HCT116 (cell line): ENCODE data around the gene ADAMTS19. TPM values are rescaled to one million over a fixed set of nuclear protein-coding genes. Genes with fewer than 3 reads are reported as not detected.

Source experiments
- ATAC-seq: fragments of 200-7000 bp; cut with Tn5 transposase; 2 replicates; pipeline ENCODE4 v1.9.1; 2020; ENCODE audit warnings: mild to moderate bottlenecking, moderate library complexity
- BruUV-seq: library from RNA; stranded (reverse); fragments of 400-500 nt; replicated peaks from 2 replicates; lab custom pipeline; 2021; lab: Mats Ljungman, UMichigan
- CTCF ChIA-PET: fragments of 300-600 bp; sonication (Branson Sonifier 250); formaldehyde crosslinking; loops from one replicate; lab custom pipeline; 2021; ENCODE audit warnings: antibody characterized with exemption; lab: Charles Lee
- POLR2A ChIA-PET: fragments of 300-600, 350-600 bp; sonication (Branson Sonifier 250); formaldehyde crosslinking; loops from one replicate; lab custom pipeline; 2021; ENCODE audit warnings: antibody characterized with exemption; lab: Charles Lee
- RAD21 ChIA-PET, 2 experiments: fragments of 300-600 bp; sonication (Branson Sonifier 250); formaldehyde crosslinking; loops; one replicate each; lab custom pipeline; 2023; ENCODE audit warnings: low total read pairs in 2 of 2; ENCODE audit not compliant: uncharacterized antibody in 2 of 2, unreplicated experiment in 2 of 2, low non-redundant PET in 1 of 2; lab: Charles Lee
- DNase-seq: peaks from one replicate; pipeline ENCODE4 v3.0.0-alpha.2; 2010; ENCODE audit warnings: low read depth, low spot score
- H2AFZ ChIP-seq: fragments of 200-600 bp; shearing (Covaris generic), sonication (generic); 2 replicates; pipeline ENCODE4 v1.6.1; 2017; ENCODE audit warnings: low read depth, mixed run types, mixed read lengths, antibody characterized with exemption, low read length; ENCODE audit not compliant: poor library complexity, severe bottlenecking
- H3K27ac ChIP-seq: 2 replicates; pipeline ENCODE4 v1.5.1; 2012; ENCODE audit warnings: low read depth, low read length
- H3K27me3 ChIP-seq: fragments of 200-600 bp; sonication (generic); 2 replicates; pipeline ENCODE4 v1.6.1; 2016; ENCODE audit warnings: mixed run types, low read length, mixed read lengths; ENCODE audit not compliant: insufficient read depth
- H3K36me3 ChIP-seq, 2 experiments: fragments of 200-500 bp in 1 of 2; fragments of 200-600 bp in 1 of 2; sonication (Bioruptor generic) in 1 of 2; sonication (generic) in 1 of 2; 2 replicates each; pipeline versions ENCODE4 v1.5.1 to v1.6.1; 2014 to 2016; ENCODE audit warnings: low read length in 2 of 2, inconsistent platforms in 1 of 2, mixed read lengths in 1 of 2, mixed run types in 1 of 2; ENCODE audit not compliant: insufficient read depth in 2 of 2, control insufficient read depth in 1 of 2
- H3K4me1 ChIP-seq, 2 experiments: fragments of 200-600 bp in 1 of 2; sonication (generic) in 1 of 2; 2 replicates each; pipeline versions ENCODE4 v1.5.1 to v1.6.1; 2012 to 2017; ENCODE audit warnings: low read length in 2 of 2, inconsistent platforms in 1 of 2, mild to moderate bottlenecking in 1 of 2, mixed read lengths in 1 of 2, mixed run types in 1 of 2, moderate library complexity in 1 of 2; ENCODE audit not compliant: insufficient read depth in 2 of 2, control insufficient read depth in 1 of 2
- H3K4me2 ChIP-seq: fragments of 200-600 bp; sonication (generic); 2 replicates; pipeline ENCODE4 v1.6.1; 2017; ENCODE audit warnings: mixed run types, low read length, mixed read lengths
- H3K4me3 ChIP-seq, 2 experiments: fragments of 200-600 bp in 1 of 2; sonication (generic) in 1 of 2; replicated peaks in 1 of 2; 2 replicates each; pipeline ENCODE4 v1.5.1; 2011 to 2016; ENCODE audit warnings: low read length in 2 of 2, control low read depth in 1 of 2, low read depth in 1 of 2, mild to moderate bottlenecking in 1 of 2, mixed read lengths in 1 of 2, mixed run types in 1 of 2
- H3K79me2 ChIP-seq: fragments of 200-600 bp; sonication (generic); 2 replicates; pipeline ENCODE4 v1.6.1; 2017; ENCODE audit warnings: mild to moderate bottlenecking, mixed run types, low read length, moderate library complexity, mixed read lengths; ENCODE audit not compliant: insufficient read depth
- H3K9ac ChIP-seq: fragments of 200-600 bp; sonication (generic); 2 replicates; pipeline ENCODE4 v1.6.1; 2016; ENCODE audit warnings: low read length, mixed read lengths
- H3K9me2 ChIP-seq: fragments of 200-600 bp; sonication (generic), shearing (Covaris generic); 2 replicates; pipeline ENCODE4 v1.6.1; 2017; ENCODE audit warnings: mixed run types, mild to moderate bottlenecking, moderate library complexity; ENCODE audit not compliant: insufficient read depth
- H3K9me3 ChIP-seq, 2 experiments: fragments of 200-500 bp in 1 of 2; fragments of 200-600 bp in 1 of 2; sonication (Bioruptor generic) in 1 of 2; sonication (generic) in 1 of 2; 2 replicates each; pipeline ENCODE4 v1.6.1; 2014 to 2017; ENCODE audit warnings: low read length in 2 of 2, mixed read lengths in 2 of 2, inconsistent platforms in 1 of 2, low read depth in 1 of 2, mild to moderate bottlenecking in 1 of 2, mixed run types in 1 of 2, moderate library complexity in 1 of 2; ENCODE audit not compliant: control insufficient read depth in 1 of 2, insufficient read depth in 1 of 2
- H4K20me1 ChIP-seq: fragments of 200-600 bp; sonication (generic), shearing (Covaris generic); 2 replicates; pipeline ENCODE4 v1.6.1; 2017; ENCODE audit warnings: mixed run types, mild to moderate bottlenecking, moderate library complexity; ENCODE audit not compliant: insufficient read depth
- EGR1 ChIP-seq: IDR thresholded peaks from 2 replicates; pipeline ENCODE4 v1.6.1; 2012; ENCODE audit warnings: low read depth
- FOSL1 ChIP-seq: IDR thresholded peaks from 2 replicates; pipeline ENCODE4 v1.6.1; 2012; ENCODE audit warnings: low read depth
- JUND ChIP-seq: IDR thresholded peaks from 2 replicates; pipeline ENCODE4 v1.6.1; 2012
- POLR2A ChIP-seq: IDR thresholded peaks from 2 replicates; pipeline ENCODE4 v1.7.0; 2011; ENCODE audit warnings: borderline replicate concordance; ENCODE audit not compliant: insufficient read depth, insufficient read length; ENCODE audit errors: extremely low read depth
- POLR2AphosphoS5 ChIP-seq: IDR thresholded peaks from 2 replicates; pipeline ENCODE4 v1.6.1; 2011; ENCODE audit warnings: mild to moderate bottlenecking, low read depth, low read length, moderate library complexity
- RAD21 ChIP-seq: IDR thresholded peaks from 2 replicates; pipeline ENCODE4 v1.6.1; 2012; ENCODE audit warnings: low read depth, mild to moderate bottlenecking
- SRF ChIP-seq: IDR thresholded peaks from 2 replicates; pipeline ENCODE4 v1.6.1; 2012; ENCODE audit warnings: low read depth
- ZFX ChIP-seq: fragments of 450-650 bp; IDR thresholded peaks from 2 replicates; pipeline ENCODE4 v1.6.1; 2017
- ZNF274 ChIP-seq: fragments of 200-500 bp; sonication (Bioruptor generic); IDR thresholded peaks from 2 replicates; pipeline ENCODE4 v1.6.1; 2014; ENCODE audit warnings: mild to moderate bottlenecking, low read depth, low read length, inconsistent platforms
- intact Hi-C: fragments of 100-400 bp; cut with micrococcal nuclease; formaldehyde crosslinking; loops from 2 replicates; pipeline ENCODE4 v1.10.0; 2022
- total RNA-seq: library from RNA; stranded (reverse); gene quantifications from one replicate; pipeline ENCODE4 v1.2.1, GENCODE V29; 2021; ENCODE audit not compliant: unreplicated experiment
- TF ChIP-seq, protein P1 (sequence below): IDR thresholded peaks from 2 replicates; pipeline ENCODE4 v1.6.1; 2012
- TF ChIP-seq, protein P2 (sequence below), 3 experiments: fragments of 200-600 bp in 1 of 3; sonication (generic) in 1 of 3; IDR thresholded peaks in 2 of 3; conservative IDR thresholded peaks in 1 of 3; 2 replicates each; pipeline ENCODE4 v1.5.1; 2012 to 2017; ENCODE audit warnings: low read depth in 2 of 3, low read length in 2 of 3, antibody characterized with exemption in 1 of 3, borderline replicate concordance in 1 of 3, control low read depth in 1 of 3, mild to moderate bottlenecking in 1 of 3, mixed read lengths in 1 of 3, mixed run types in 1 of 3, moderate library complexity in 1 of 3; ENCODE audit not compliant: insufficient read depth in 1 of 3
- TF ChIP-seq, protein P3 (sequence below): IDR thresholded peaks from 2 replicates; pipeline ENCODE4 v1.6.1; 2011; ENCODE audit warnings: mild to moderate bottlenecking, low read length, moderate library complexity; ENCODE audit not compliant: insufficient replicate concordance; ENCODE audit errors: extremely low read depth

Gene ADAMTS19
- total RNA-seq, 1 experiment from 2014 or later = not detected

DNA sequence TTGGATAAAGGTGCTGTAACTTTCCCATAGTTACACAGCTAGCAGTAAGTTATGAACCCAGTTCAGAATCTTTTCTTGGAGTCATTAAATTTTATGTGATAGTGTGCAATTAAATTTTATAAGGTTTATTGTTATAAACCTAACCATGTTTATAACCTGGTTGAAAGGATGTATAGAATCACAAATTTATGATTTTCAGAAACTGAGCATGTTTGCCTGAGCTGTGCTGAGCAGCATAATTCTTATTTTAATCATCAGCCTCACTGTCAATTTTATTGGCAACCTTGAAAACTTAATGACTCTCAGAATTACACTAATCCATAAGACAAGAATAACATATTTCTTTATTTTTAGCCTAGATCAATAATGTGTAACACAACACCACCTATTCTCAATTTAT, 46.9 kb downstream of the ADAMTS19 start:
- no peak overlapping the region for H3K4me3 ChIP-seq
- no peaks in the 10 kb centered on the region for H3K4me1 ChIP-seq
- BruUV-seq = no TSS peak
- intact Hi-C loops = no loop called here
- no peaks in the 10 kb centered on the region for H3K36me3 ChIP-seq
- no peak for DNase-seq
- CTCF ChIA-PET = no interaction called here
- TF ChIP-seq POLR2AphosphoS5 (no peak), RAD21 (no peak), FOSL1 (no peak), ZFX (no peak)
- no peak for ATAC-seq
- no peaks in the 10 kb centered on the region for H4K20me1 ChIP-seq
- no peaks in the 10 kb centered on the region for H3K9me2 ChIP-seq
- no peak overlapping the region for H2AFZ ChIP-seq
- RAD21 ChIA-PET = no interaction called here
- no peaks in the 10 kb centered on the region for H3K27me3 ChIP-seq
- POLR2A ChIA-PET = no interaction called here
- no peak overlapping the region for H3K4me2 ChIP-seq
- H3K9me3 ChIP-seq = no peaks in the 10 kb centered on the region
- H3K27ac ChIP-seq = no peak overlapping the region
- no peaks in the 10 kb centered on the region for H3K79me2 ChIP-seq
- no peak overlapping the region for H3K9ac ChIP-seq

DNA sequence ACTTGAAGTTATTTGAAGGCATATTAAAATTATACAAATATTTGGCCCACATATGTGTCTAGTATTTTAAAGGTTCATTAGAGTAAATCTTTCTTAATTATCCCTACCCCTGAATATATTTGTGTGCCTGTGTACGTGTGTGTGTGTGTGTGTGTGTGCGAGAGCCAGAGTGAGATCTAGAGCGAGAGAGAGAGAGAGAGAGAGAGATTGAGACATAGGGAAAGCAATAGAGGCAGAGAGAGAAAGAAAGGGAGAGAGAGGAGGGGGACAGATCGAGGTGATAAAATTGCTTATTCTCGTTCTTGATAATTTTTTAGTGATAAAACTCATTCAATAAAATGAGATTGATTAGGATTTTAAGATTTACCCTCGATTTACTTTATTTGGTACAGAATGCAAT, 47.4 kb downstream of the ADAMTS19 start:
- H4K20me1 ChIP-seq = no peaks in the 10 kb centered on the region
- POLR2A ChIA-PET = no interaction called here
- intact Hi-C loops = no loop called here
- DNase-seq = no peak
- H3K4me3 ChIP-seq = no peak overlapping the region
- no peaks in the 10 kb centered on the region for H3K4me1 ChIP-seq
- no peaks in the 10 kb centered on the region for H3K9me2 ChIP-seq
- no peak overlapping the region for H3K9ac ChIP-seq
- no peaks in the 10 kb centered on the region for H3K36me3 ChIP-seq
- no peaks in the 10 kb centered on the region for H3K27me3 ChIP-seq
- TF ChIP-seq, protein P1, sequence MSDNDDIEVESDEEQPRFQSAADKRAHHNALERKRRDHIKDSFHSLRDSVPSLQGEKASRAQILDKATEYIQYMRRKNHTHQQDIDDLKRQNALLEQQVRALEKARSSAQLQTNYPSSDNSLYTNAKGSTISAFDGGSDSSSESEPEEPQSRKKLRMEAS = no peak
- TF ChIP-seq ZNF274 = no peak
- TF ChIP-seq, protein P2, sequence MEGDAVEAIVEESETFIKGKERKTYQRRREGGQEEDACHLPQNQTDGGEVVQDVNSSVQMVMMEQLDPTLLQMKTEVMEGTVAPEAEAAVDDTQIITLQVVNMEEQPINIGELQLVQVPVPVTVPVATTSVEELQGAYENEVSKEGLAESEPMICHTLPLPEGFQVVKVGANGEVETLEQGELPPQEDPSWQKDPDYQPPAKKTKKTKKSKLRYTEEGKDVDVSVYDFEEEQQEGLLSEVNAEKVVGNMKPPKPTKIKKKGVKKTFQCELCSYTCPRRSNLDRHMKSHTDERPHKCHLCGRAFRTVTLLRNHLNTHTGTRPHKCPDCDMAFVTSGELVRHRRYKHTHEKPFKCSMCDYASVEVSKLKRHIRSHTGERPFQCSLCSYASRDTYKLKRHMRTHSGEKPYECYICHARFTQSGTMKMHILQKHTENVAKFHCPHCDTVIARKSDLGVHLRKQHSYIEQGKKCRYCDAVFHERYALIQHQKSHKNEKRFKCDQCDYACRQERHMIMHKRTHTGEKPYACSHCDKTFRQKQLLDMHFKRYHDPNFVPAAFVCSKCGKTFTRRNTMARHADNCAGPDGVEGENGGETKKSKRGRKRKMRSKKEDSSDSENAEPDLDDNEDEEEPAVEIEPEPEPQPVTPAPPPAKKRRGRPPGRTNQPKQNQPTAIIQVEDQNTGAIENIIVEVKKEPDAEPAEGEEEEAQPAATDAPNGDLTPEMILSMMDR (IDR thresholded peaks at IDR 0.05 in 2 of 3, conservative IDR thresholded peaks at IDR 0.05 in 1 of 3; ENCODE audit: borderline replicate concordance in 1 of 3, insufficient read depth in 1 of 3, low read depth in 2 of 3, low read length in 2 of 3) = no peak
- no peak for TF ChIP-seq ZFX
- no peak for TF ChIP-seq POLR2A
- no peak for TF ChIP-seq EGR1
- no peak for TF ChIP-seq JUND
- TF ChIP-seq, protein P3, sequence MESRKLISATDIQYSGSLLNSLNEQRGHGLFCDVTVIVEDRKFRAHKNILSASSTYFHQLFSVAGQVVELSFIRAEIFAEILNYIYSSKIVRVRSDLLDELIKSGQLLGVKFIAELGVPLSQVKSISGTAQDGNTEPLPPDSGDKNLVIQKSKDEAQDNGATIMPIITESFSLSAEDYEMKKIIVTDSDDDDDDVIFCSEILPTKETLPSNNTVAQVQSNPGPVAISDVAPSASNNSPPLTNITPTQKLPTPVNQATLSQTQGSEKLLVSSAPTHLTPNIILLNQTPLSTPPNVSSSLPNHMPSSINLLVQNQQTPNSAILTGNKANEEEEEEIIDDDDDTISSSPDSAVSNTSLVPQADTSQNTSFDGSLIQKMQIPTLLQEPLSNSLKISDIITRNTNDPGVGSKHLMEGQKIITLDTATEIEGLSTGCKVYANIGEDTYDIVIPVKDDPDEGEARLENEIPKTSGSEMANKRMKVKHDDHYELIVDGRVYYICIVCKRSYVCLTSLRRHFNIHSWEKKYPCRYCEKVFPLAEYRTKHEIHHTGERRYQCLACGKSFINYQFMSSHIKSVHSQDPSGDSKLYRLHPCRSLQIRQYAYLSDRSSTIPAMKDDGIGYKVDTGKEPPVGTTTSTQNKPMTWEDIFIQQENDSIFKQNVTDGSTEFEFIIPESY = no peak
- no peak for TF ChIP-seq SRF
- H3K79me2 ChIP-seq = no peaks in the 10 kb centered on the region
- ATAC-seq = no peak
- no peak overlapping the region for H3K27ac ChIP-seq
- H3K9me3 ChIP-seq = no peaks in the 10 kb centered on the region
- CTCF ChIA-PET = no interaction called here
- H3K4me2 ChIP-seq = no peak overlapping the region
- H2AFZ ChIP-seq = no peak overlapping the region
- BruUV-seq = no TSS peak
- RAD21 ChIA-PET = no interaction called here
